Smooth muscle cell (in vitro differentiated cells): ENCODE measurements around the gene MAST3. TPM values are rescaled to one million over a fixed set of nuclear protein-coding genes. Genes with fewer than 3 reads are reported as not detected.

Experiments used
- DNase-seq: peaks from one replicate; lab custom pipeline; 2025; ENCODE audit not compliant: unreplicated experiment; lab: John Stamatoyannopoulos, UW
- H2AFZ ChIP-seq: fragments of 200-600 bp; sonication (generic); 2 replicates; pipeline ENCODE4 v1.6.0; 2016; ENCODE audit warnings: antibody characterized with exemption, low read depth, mild to moderate bottlenecking
- H3F3A ChIP-seq: fragments of 200-600 bp; sonication (generic); 2 replicates; pipeline ENCODE4 v1.6.0; 2017; ENCODE audit warnings: antibody characterized with exemption, low read depth
- H3K27ac ChIP-seq: fragments of 200-600 bp; sonication (generic); 2 replicates; pipeline ENCODE4 v1.5.1; 2016; ENCODE audit warnings: low read depth, mild to moderate bottlenecking
- H3K27me3 ChIP-seq: fragments of 200-600 bp; sonication (generic); 2 replicates; pipeline ENCODE4 v1.6.1; 2016; ENCODE audit warnings: low read depth, mild to moderate bottlenecking
- H3K36me3 ChIP-seq: fragments of 200-600 bp; sonication (generic); 2 replicates; pipeline ENCODE4 v1.5.1; 2016; ENCODE audit warnings: low read depth
- H3K4me1 ChIP-seq: fragments of 200-600 bp; sonication (generic); 2 replicates; pipeline ENCODE4 v1.5.1; 2016; ENCODE audit warnings: low read depth
- H3K4me2 ChIP-seq: fragments of 200-600 bp; sonication (generic); 2 replicates; pipeline ENCODE4 v1.6.0; 2016; ENCODE audit warnings: mild to moderate bottlenecking
- H3K4me3 ChIP-seq: fragments of 200-600 bp; sonication (generic); 2 replicates; pipeline ENCODE4 v1.5.1; 2016; ENCODE audit warnings: mild to moderate bottlenecking
- H3K79me2 ChIP-seq: fragments of 200-600 bp; sonication (generic); 2 replicates; pipeline ENCODE4 v1.6.0; 2016; ENCODE audit warnings: low read depth, mild to moderate bottlenecking
- H3K9ac ChIP-seq: fragments of 200-600 bp; sonication (generic); 2 replicates; pipeline ENCODE4 v1.6.0; 2016; ENCODE audit warnings: low read depth
- H3K9me3 ChIP-seq: fragments of 200-600 bp; sonication (generic); replicated peaks from 2 replicates; pipeline ENCODE4 v1.5.1; 2016; ENCODE audit warnings: low read depth
- H4K20me1 ChIP-seq: fragments of 200-600 bp; sonication (generic); 2 replicates; pipeline ENCODE4 v1.6.0; 2016; ENCODE audit warnings: low read depth
- CTCF ChIP-seq: fragments of 200-600 bp; sonication (generic); IDR thresholded peaks from 2 replicates; pipeline ENCODE4 v1.5.1; 2017; ENCODE audit warnings: borderline replicate concordance, mild to moderate bottlenecking, antibody characterized with exemption; ENCODE audit not compliant: insufficient read depth, poor library complexity, severe bottlenecking
- WGBS: methylation state at CpG from one replicate; pipeline ENCODE4 v1.1.7; 2016; ENCODE audit warnings: low lambda C conversion rate; 5-methylcytosine and 5-hydroxymethylcytosine counted together
- polyA plus RNA-seq: library from polyadenylated mRNA; unstranded; fragments of >200 nt; fragmentation: Nextera tagmentation; extraction: Ambion mirVana; gene quantifications from 2 replicates; pipeline ENCODE4 v1.2.1, GENCODE V29; 2016
- total RNA-seq: library from RNA; depleted of rRNA; stranded (reverse); fragments of >200 nt; gene quantifications from 2 replicates; pipeline ENCODE4 v1.2.3, GENCODE V29; 2014

Gene MAST3
- total and polyA plus RNA-seq, 2 experiments from 2014 or later = 4.3 TPM

DNA sequence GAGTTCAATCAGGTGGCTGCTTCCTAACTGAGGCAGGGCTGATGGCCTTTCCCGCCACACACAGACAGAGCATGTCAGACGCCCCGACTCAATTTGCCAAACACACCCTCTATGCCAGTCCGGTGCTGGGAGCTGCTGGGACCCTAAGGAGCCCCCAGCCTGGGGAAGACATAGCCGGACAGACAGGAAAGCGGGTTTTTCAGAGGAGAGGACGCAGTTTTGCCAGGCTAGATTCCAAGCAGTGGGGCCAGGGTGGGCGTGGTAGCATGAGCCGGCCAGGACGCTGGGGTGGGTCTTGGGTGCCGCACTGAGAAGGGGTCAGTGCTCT lies 19.8 kb downstream of the MAST3 start:
- Histone ChIP-seq H3K27me3 (no peaks in the 10 kb centered on the region), H3K79me2 (no peaks in the 10 kb centered on the region), H3K4me2 (peak overlapping the region; percentile 85), H3F3A (peaks cover 3% of the 10 kb centered on the region), H3K9me3 (no peaks in the 10 kb centered on the region), H3K4me3 (peak overlapping the region; percentile 88), H3K9ac (peak overlapping the region; percentile 59), H3K4me1 (peaks cover 6% of the 10 kb centered on the region), H3K36me3 (no peaks in the 10 kb centered on the region), H3K27ac (no peak overlapping the region), H2AFZ (peak overlapping the region; percentile 54), H4K20me1 (peaks cover 13% of the 10 kb centered on the region)
- TF ChIP-seq CTCF = no peak
- DNase-seq = no peak
- 51% methylated on average over 11 of the region's 11 CpGs for WGBS

GRCh38 chr19:18117692-18118378 lies 20.3 kb downstream of the MAST3 start:
- Histone ChIP-seq H4K20me1 (peaks cover 13% of the 10 kb centered on the region), H3K79me2 (no peaks in the 10 kb centered on the region), H3F3A (peaks cover 3% of the 10 kb centered on the region), H3K4me2 (peak overlapping the region; percentile 96), H3K27ac (no peak overlapping the region), H3K9ac (peak overlapping the region; percentile 74), H2AFZ (peak overlapping the region; percentile 86), H3K4me1 (peaks cover 6% of the 10 kb centered on the region), H3K4me3 (peak overlapping the region; percentile 88), H3K27me3 (no peaks in the 10 kb centered on the region), H3K36me3 (no peaks in the 10 kb centered on the region), H3K9me3 (no peaks in the 10 kb centered on the region)
- DNase-seq = peak; percentile 88
- WGBS = 2% methylated on average over 33 of the region's 86 CpGs
- no peak for TF ChIP-seq CTCF

DNA sequence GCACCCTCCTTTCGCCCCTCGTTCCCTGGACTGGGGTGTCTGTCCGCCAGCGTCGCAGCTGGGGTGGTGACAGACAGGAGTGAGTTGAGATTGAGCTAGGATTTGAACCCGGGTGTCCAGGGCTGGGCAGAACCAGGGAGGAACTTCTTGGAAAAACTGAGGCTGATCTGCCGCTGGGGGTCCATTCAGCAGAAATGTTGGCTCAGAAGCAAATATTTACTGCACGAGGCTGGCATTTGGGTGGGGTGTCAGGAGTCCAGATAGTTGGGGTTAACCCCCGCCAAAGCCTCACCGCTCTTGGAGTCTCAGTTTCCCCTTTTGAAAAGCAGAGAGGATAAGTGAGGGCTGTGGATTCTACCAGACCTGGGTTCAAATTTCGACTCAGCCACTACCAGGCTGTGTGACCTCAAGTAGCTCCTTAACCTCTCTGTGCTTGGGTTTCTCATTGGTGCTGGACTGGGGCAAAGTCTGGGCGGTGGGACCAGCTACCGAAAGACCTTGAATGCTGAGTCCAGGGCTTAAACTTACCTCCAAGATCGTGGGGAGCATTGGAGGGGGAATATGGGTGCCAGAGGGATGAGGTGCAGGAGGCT lies 20.9 kb downstream of the MAST3 start:
- H3K4me1 ChIP-seq = peaks cover 6% of the 10 kb centered on the region
- TF ChIP-seq CTCF = no peak
- H3K79me2 ChIP-seq = no peaks in the 10 kb centered on the region
- H3K27me3 ChIP-seq = no peaks in the 10 kb centered on the region
- no peak overlapping the region for H3K27ac ChIP-seq
- H2AFZ ChIP-seq = peak overlapping the region; percentile 86
- H3F3A ChIP-seq = peaks cover 3% of the 10 kb centered on the region
- H3K4me2 ChIP-seq = peak overlapping the region; percentile 96
- H4K20me1 ChIP-seq = peaks cover 13% of the 10 kb centered on the region
- WGBS = 48% methylated on average over 14 of the region's 14 CpGs
- no peaks in the 10 kb centered on the region for H3K36me3 ChIP-seq
- H3K9ac ChIP-seq = peak overlapping the region; percentile 74
- no peaks in the 10 kb centered on the region for H3K9me3 ChIP-seq
- H3K4me3 ChIP-seq = peak overlapping the region; percentile 88
- DNase-seq = no peak
